GM12874 (cell line): ENCODE measurements around the gene ROMO1.

ENCODE experiments used
- CTCF ChIP-seq: IDR thresholded peaks from 2 replicates; pipeline ENCODE4 v1.5.1; 2011; ENCODE audit warnings: low read depth, mild to moderate bottlenecking, control low read depth, low read length, moderate library complexity; ENCODE audit not compliant: insufficient read depth

Gene ROMO1

GRCh38 chr20:35710884-35711587, 11.8 kb downstream of the ROMO1 start:
- TF ChIP-seq CTCF = no peak

GRCh38 chr20:35711588-35712209, 12.5 kb downstream of the ROMO1 start:
- TF ChIP-seq CTCF = no peak

GRCh38 chr20:35714127-35714526, 14.9 kb downstream of the ROMO1 start:
- no peak for TF ChIP-seq CTCF

GRCh38 chr20:35715652-35716051, 16.4 kb downstream of the ROMO1 start:
- no peak for TF ChIP-seq CTCF

GRCh38 chr20:35716330-35716729, 17.1 kb downstream of the ROMO1 start:
- no peak for TF ChIP-seq CTCF

- no peak for TF ChIP-seq CTCF
Measured at GRCh38 chr20:35718972-35719635, 19.9 kb downstream of the ROMO1 start.

- TF ChIP-seq CTCF = no peak
Measured at GRCh38 chr20:35719717-35720116, 20.5 kb downstream of the ROMO1 start.
